B cell (primary cell): ENCODE data around the gene SPINK5. TPM values are rescaled to one million over a fixed set of nuclear protein-coding genes. Genes with fewer than 3 reads are reported as not detected.

Source experiments
- ATAC-seq: fragments of 200-7000 bp; cut with Tn5 transposase; one replicate; pipeline ENCODE4 v1.10.0; 2021; ENCODE audit warnings: low read depth, mild to moderate bottlenecking, moderate number of reproducible peaks, moderate library complexity
- CTCF ChIA-PET: fragments of 350-600 bp; sonication (Branson Sonifier 250); formaldehyde crosslinking; loops from one replicate; lab custom pipeline; 2021; ENCODE audit warnings: antibody characterized with exemption, inconsistent platforms; lab: Charles Lee
- POLR2A ChIA-PET: fragments of 350-600 bp; sonication (Branson Sonifier 250); formaldehyde crosslinking; loops from one replicate; lab custom pipeline; 2021; ENCODE audit warnings: antibody characterized with exemption; lab: Charles Lee
- DNase-seq: peaks from one replicate; pipeline ENCODE4 v3.0.0; 2013
- H2AFZ ChIP-seq: 2 replicates; pipeline ENCODE4 v1.6.1; 2012; ENCODE audit warnings: mild to moderate bottlenecking, low read depth, low read length; ENCODE audit not compliant: insufficient read depth, poor library complexity, severe bottlenecking
- H3K27ac ChIP-seq, 2 donors: 1 replicate in 1 of 2; 2 replicates in 1 of 2; pipeline ENCODE4 v1.5.1; 2012 to 2013; ENCODE audit warnings: low read length in 2 of 2, mild to moderate bottlenecking in 2 of 2, moderate library complexity in 1 of 2
- H3K27me3 ChIP-seq, 4 experiments: fragments of 200-600 bp in 1 of 4; sonication (generic) in 1 of 4; replicated peaks in 1 of 4; 1 replicate in 2 of 4; 2 replicates in 2 of 4; pipeline versions ENCODE4 v1.6.1 to v1.7.0; 2013 to 2016; ENCODE audit warnings: low read length in 3 of 4, mild to moderate bottlenecking in 2 of 4, mixed read lengths in 1 of 4, moderate library complexity in 1 of 4; ENCODE audit not compliant: insufficient read depth in 4 of 4, control insufficient read depth in 3 of 4; ENCODE audit errors: control extremely low read depth in 1 of 4
- H3K36me3 ChIP-seq, 2 experiments: replicated peaks in 1 of 2; 1 replicate in 1 of 2; 2 replicates in 1 of 2; pipeline versions ENCODE4 v1.6.1 to v1.7.1; 2013; ENCODE audit warnings: low read length in 1 of 2; ENCODE audit not compliant: insufficient read depth in 2 of 2, control insufficient read depth in 1 of 2; ENCODE audit errors: control extremely low read depth in 1 of 2, extremely low read depth in 1 of 2
- H3K4me1 ChIP-seq, 2 donors: fragments of 200-600 bp in 1 of 2; sonication (generic) in 1 of 2; 1 replicate in 1 of 2; 2 replicates in 1 of 2; pipeline versions ENCODE4 v1.5.1 to v1.6.1; 2013 to 2017; ENCODE audit warnings: low read length in 2 of 2; ENCODE audit not compliant: control insufficient read depth in 2 of 2, insufficient read depth in 2 of 2
- H3K4me2 ChIP-seq: replicated peaks from 2 replicates; pipeline ENCODE3; 2012; ENCODE audit warnings: mild to moderate bottlenecking, low read depth, low read length; ENCODE audit not compliant: poor library complexity, severe bottlenecking
- H3K4me3 ChIP-seq, 5 experiments: fragments of 200-600 bp in 1 of 5; sonication (generic) in 1 of 5; 1 replicate in 3 of 5; 2 replicates in 2 of 5; pipeline versions ENCODE4 v1.5.1 to v1.7.0; 2011 to 2016; ENCODE audit warnings: low read length in 4 of 5, mild to moderate bottlenecking in 4 of 5, low read depth in 2 of 5, control low read depth in 1 of 5, moderate library complexity in 1 of 5; ENCODE audit not compliant: insufficient read depth in 1 of 5; ENCODE audit errors: control extremely low read depth in 1 of 5, extremely low read depth in 1 of 5
- H3K79me2 ChIP-seq: fragments of 200-600 bp; sonication (generic); one replicate; pipeline ENCODE4 v1.6.0; 2016; ENCODE audit warnings: low read length; ENCODE audit not compliant: control insufficient read depth, insufficient read depth
- H3K9ac ChIP-seq: fragments of 200-600 bp; sonication (generic); 2 replicates; pipeline ENCODE4 v1.6.1; 2017; ENCODE audit warnings: mild to moderate bottlenecking, low read length, moderate library complexity
- H3K9me3 ChIP-seq, 3 donors: one replicate each; pipeline versions ENCODE4 v1.6.1 to v1.7.1; 2013; ENCODE audit warnings: low read length in 2 of 3; ENCODE audit not compliant: control insufficient read depth in 2 of 3, insufficient read depth in 1 of 3; ENCODE audit errors: control extremely low read depth in 1 of 3
- H4K20me1 ChIP-seq: 2 replicates; pipeline ENCODE4 v1.6.0; 2012; ENCODE audit warnings: mild to moderate bottlenecking, low read length; ENCODE audit not compliant: insufficient read depth, control insufficient read depth, poor library complexity, severe bottlenecking
- H3K27ac Mint-ChIP-seq: one replicate; pipeline ENCODE4 v1.8.0; 2021; ENCODE audit warnings: mixed read lengths
- H3K27me3 Mint-ChIP-seq: one replicate; pipeline ENCODE4 v1.8.0; 2021; ENCODE audit warnings: mixed read lengths
- H3K4me1 Mint-ChIP-seq: one replicate; pipeline ENCODE4 v1.8.0; 2021; ENCODE audit warnings: mixed read lengths
- H3K4me3 Mint-ChIP-seq: one replicate; pipeline ENCODE4 v1.8.0; 2021; ENCODE audit warnings: mixed read lengths
- H3K9me3 Mint-ChIP-seq: one replicate; pipeline ENCODE4 v1.8.0; 2022; ENCODE audit warnings: mixed read lengths; ENCODE audit not compliant: insufficient read depth
- EZH2 ChIP-seq: IDR thresholded peaks from 2 replicates; pipeline ENCODE4 v1.6.1; 2012; ENCODE audit warnings: borderline replicate concordance, low read depth, mild to moderate bottlenecking, moderate library complexity, low read length; ENCODE audit not compliant: insufficient read depth, poor library complexity, severe bottlenecking
- WGBS: methylation state at CpG from one replicate; pipeline ENCODE4 v1.1.5; 2013; ENCODE audit warnings: missing lambda C conversion rate; ENCODE audit not compliant: insufficient coverage; 5-methylcytosine and 5-hydroxymethylcytosine counted together
- intact Hi-C: fragments of 100-400 bp; cut with micrococcal nuclease; formaldehyde crosslinking; loops from one replicate; pipeline ENCODE4 v1.10.0; 2022
- polyA plus RNA-seq: library from polyadenylated mRNA; depleted of rRNA; stranded (reverse); fragments of >200 nt; gene quantifications from 2 replicates; pipeline ENCODE4 v1.2.3, GENCODE V29; 2012
- total RNA-seq, 2 donors: library from RNA; stranded (reverse); fragments of 120-200 nt in 1 of 2; gene quantifications; 1 replicate in 1 of 2; 2 replicates in 1 of 2; pipeline versions ENCODE4 v1.2.3 to v1.2.4, GENCODE V29; 2013 to 2022
- TF ChIP-seq, protein P1 (sequence below): fragments of 200-600 bp; IDR thresholded peaks from one replicate; pipeline ENCODE4 v1.8.0; 2022; ENCODE audit warnings: antibody characterized with exemption, mild to moderate bottlenecking

Gene SPINK5
- total and polyA plus RNA-seq, 2 donors (not counting 1 experiment from before 2014, with no cell fraction given): not detected

DNA sequence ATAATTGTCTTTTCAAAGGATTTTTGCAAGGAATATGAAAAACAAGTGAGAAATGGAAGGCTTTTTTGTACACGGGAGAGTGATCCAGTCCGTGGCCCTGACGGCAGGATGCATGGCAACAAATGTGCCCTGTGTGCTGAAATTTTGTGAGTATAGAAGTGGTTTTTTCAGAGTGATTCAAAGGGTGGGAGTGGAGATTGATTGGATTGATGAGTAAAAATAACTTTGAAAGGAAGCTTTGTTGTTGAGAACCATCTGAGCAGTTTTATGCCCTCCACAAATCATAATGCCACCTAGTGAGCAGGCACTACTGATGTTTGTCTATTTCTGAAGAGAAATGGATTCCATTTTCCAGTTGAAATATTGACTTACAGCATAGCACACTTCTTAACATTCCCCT is 30.6 kb downstream of the SPINK5 start:
- Histone ChIP-seq H2AFZ (no peak overlapping the region), H3K79me2 (no peaks in the 10 kb centered on the region), H3K27ac (no peak overlapping the region), H3K4me1 (no peaks in the 10 kb centered on the region), H3K27me3 (no peaks in the 10 kb centered on the region), H4K20me1 (no peaks in the 10 kb centered on the region), H3K4me2 (no peak overlapping the region), H3K36me3 (no peaks in the 10 kb centered on the region), H3K9ac (no peak overlapping the region), H3K4me3 (no peak overlapping the region), H3K9me3 (no peaks in the 10 kb centered on the region)
- H3K4me3 Mint-ChIP-seq: no peak overlapping the region
- TF ChIP-seq, protein P1, sequence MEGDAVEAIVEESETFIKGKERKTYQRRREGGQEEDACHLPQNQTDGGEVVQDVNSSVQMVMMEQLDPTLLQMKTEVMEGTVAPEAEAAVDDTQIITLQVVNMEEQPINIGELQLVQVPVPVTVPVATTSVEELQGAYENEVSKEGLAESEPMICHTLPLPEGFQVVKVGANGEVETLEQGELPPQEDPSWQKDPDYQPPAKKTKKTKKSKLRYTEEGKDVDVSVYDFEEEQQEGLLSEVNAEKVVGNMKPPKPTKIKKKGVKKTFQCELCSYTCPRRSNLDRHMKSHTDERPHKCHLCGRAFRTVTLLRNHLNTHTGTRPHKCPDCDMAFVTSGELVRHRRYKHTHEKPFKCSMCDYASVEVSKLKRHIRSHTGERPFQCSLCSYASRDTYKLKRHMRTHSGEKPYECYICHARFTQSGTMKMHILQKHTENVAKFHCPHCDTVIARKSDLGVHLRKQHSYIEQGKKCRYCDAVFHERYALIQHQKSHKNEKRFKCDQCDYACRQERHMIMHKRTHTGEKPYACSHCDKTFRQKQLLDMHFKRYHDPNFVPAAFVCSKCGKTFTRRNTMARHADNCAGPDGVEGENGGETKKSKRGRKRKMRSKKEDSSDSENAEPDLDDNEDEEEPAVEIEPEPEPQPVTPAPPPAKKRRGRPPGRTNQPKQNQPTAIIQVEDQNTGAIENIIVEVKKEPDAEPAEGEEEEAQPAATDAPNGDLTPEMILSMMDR: no peak
- TF ChIP-seq EZH2: no peak
- ATAC-seq: no peak
- H3K9me3 Mint-ChIP-seq: no peaks in the 10 kb centered on the region
- 94% methylated on average over 3 of the region's 3 CpGs for WGBS
- intact Hi-C loops: no loop called here
- no peaks in the 10 kb centered on the region for H3K4me1 Mint-ChIP-seq
- POLR2A ChIA-PET: no interaction called here
- H3K27me3 Mint-ChIP-seq: no peaks in the 10 kb centered on the region
- no peak overlapping the region for H3K27ac Mint-ChIP-seq
- CTCF ChIA-PET: no interaction called here
- no peak for DNase-seq

DNA sequence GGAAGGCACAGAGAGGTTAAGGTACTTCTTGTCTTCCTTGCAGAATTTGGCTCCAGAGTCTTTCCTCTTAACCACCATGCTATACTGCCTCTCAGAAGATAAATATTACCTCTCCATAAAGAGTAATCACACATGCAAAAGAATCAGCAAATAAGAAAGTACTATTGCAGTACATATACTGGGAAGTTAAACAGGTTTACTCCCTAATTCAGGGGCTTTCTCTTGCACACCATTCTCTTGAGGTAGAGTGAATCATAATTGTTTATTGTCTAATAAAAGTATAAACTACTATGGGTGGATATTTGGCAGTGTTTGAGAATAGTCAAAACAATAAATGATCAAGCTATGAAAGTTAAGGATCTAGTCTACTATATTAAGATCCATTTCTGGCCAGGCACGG is 40.4 kb downstream of the SPINK5 start:
- Histone ChIP-seq H3K27me3 (no peaks in the 10 kb centered on the region), H3K4me2 (no peak overlapping the region), H4K20me1 (no peaks in the 10 kb centered on the region), H3K79me2 (no peaks in the 10 kb centered on the region), H3K4me3 (no peak overlapping the region), H3K9me3 (no peaks in the 10 kb centered on the region), H2AFZ (no peak overlapping the region), H3K27ac (no peak overlapping the region), H3K36me3 (no peaks in the 10 kb centered on the region), H3K4me1 (no peaks in the 10 kb centered on the region), H3K9ac (no peak overlapping the region)
- DNase-seq (no peak), ATAC-seq (no peak)
- no peak overlapping the region for H3K27ac Mint-ChIP-seq
- no peaks in the 10 kb centered on the region for H3K27me3 Mint-ChIP-seq
- H3K4me3 Mint-ChIP-seq: no peak overlapping the region
- intact Hi-C loops: no loop called here
- no peaks in the 10 kb centered on the region for H3K9me3 Mint-ChIP-seq
- ChIA-PET CTCF (no interaction called here), POLR2A (no interaction called here)
- no peaks in the 10 kb centered on the region for H3K4me1 Mint-ChIP-seq
- WGBS: 89% methylated on average over 1 of the region's 1 CpG
- TF ChIP-seq, protein P1: no peak
- TF ChIP-seq EZH2: no peak
